HCT116 (cell line): ENCODE measurements around the gene DENND2D. TPM values are rescaled to one million over a fixed set of nuclear protein-coding genes. Genes with fewer than 3 reads are reported as not detected.

Source experiments
- ATAC-seq: fragments of 200-7000 bp; cut with Tn5 transposase; 2 replicates; pipeline ENCODE4 v1.9.1; 2020; ENCODE audit warnings: mild to moderate bottlenecking, moderate library complexity
- BruUV-seq: library from RNA; stranded (reverse); fragments of 400-500 nt; replicated peaks from 2 replicates; lab custom pipeline; 2021; lab: Mats Ljungman, UMichigan
- CTCF ChIA-PET: fragments of 300-600 bp; sonication (Branson Sonifier 250); formaldehyde crosslinking; loops from one replicate; lab custom pipeline; 2021; ENCODE audit warnings: antibody characterized with exemption; lab: Charles Lee
- POLR2A ChIA-PET: fragments of 300-600, 350-600 bp; sonication (Branson Sonifier 250); formaldehyde crosslinking; loops from one replicate; lab custom pipeline; 2021; ENCODE audit warnings: antibody characterized with exemption; lab: Charles Lee
- RAD21 ChIA-PET, 2 experiments: fragments of 300-600 bp; sonication (Branson Sonifier 250); formaldehyde crosslinking; loops; one replicate each; lab custom pipeline; 2023; ENCODE audit warnings: low total read pairs in 2 of 2; ENCODE audit not compliant: uncharacterized antibody in 2 of 2, unreplicated experiment in 2 of 2, low non-redundant PET in 1 of 2; lab: Charles Lee
- DNase-seq: peaks from one replicate; pipeline ENCODE4 v3.0.0-alpha.2; 2010; ENCODE audit warnings: low read depth, low spot score
- H2AFZ ChIP-seq: fragments of 200-600 bp; shearing (Covaris generic), sonication (generic); 2 replicates; pipeline ENCODE4 v1.6.1; 2017; ENCODE audit warnings: low read depth, mixed run types, mixed read lengths, antibody characterized with exemption, low read length; ENCODE audit not compliant: poor library complexity, severe bottlenecking
- H3K27ac ChIP-seq: 2 replicates; pipeline ENCODE4 v1.5.1; 2012; ENCODE audit warnings: low read depth, low read length
- H3K27me3 ChIP-seq: fragments of 200-600 bp; sonication (generic); 2 replicates; pipeline ENCODE4 v1.6.1; 2016; ENCODE audit warnings: mixed run types, low read length, mixed read lengths; ENCODE audit not compliant: insufficient read depth
- H3K36me3 ChIP-seq, 2 experiments: fragments of 200-500 bp in 1 of 2; fragments of 200-600 bp in 1 of 2; sonication (Bioruptor generic) in 1 of 2; sonication (generic) in 1 of 2; 2 replicates each; pipeline versions ENCODE4 v1.5.1 to v1.6.1; 2014 to 2016; ENCODE audit warnings: low read length in 2 of 2, inconsistent platforms in 1 of 2, mixed read lengths in 1 of 2, mixed run types in 1 of 2; ENCODE audit not compliant: insufficient read depth in 2 of 2, control insufficient read depth in 1 of 2
- H3K4me1 ChIP-seq, 2 experiments: fragments of 200-600 bp in 1 of 2; sonication (generic) in 1 of 2; 2 replicates each; pipeline versions ENCODE4 v1.5.1 to v1.6.1; 2012 to 2017; ENCODE audit warnings: low read length in 2 of 2, inconsistent platforms in 1 of 2, mild to moderate bottlenecking in 1 of 2, mixed read lengths in 1 of 2, mixed run types in 1 of 2, moderate library complexity in 1 of 2; ENCODE audit not compliant: insufficient read depth in 2 of 2, control insufficient read depth in 1 of 2
- H3K4me2 ChIP-seq: fragments of 200-600 bp; sonication (generic); 2 replicates; pipeline ENCODE4 v1.6.1; 2017; ENCODE audit warnings: mixed run types, low read length, mixed read lengths
- H3K4me3 ChIP-seq, 2 experiments: fragments of 200-600 bp in 1 of 2; sonication (generic) in 1 of 2; replicated peaks in 1 of 2; 2 replicates each; pipeline ENCODE4 v1.5.1; 2011 to 2016; ENCODE audit warnings: low read length in 2 of 2, control low read depth in 1 of 2, low read depth in 1 of 2, mild to moderate bottlenecking in 1 of 2, mixed read lengths in 1 of 2, mixed run types in 1 of 2
- H3K79me2 ChIP-seq: fragments of 200-600 bp; sonication (generic); 2 replicates; pipeline ENCODE4 v1.6.1; 2017; ENCODE audit warnings: mild to moderate bottlenecking, mixed run types, low read length, moderate library complexity, mixed read lengths; ENCODE audit not compliant: insufficient read depth
- H3K9ac ChIP-seq: fragments of 200-600 bp; sonication (generic); 2 replicates; pipeline ENCODE4 v1.6.1; 2016; ENCODE audit warnings: low read length, mixed read lengths
- H3K9me2 ChIP-seq: fragments of 200-600 bp; sonication (generic), shearing (Covaris generic); 2 replicates; pipeline ENCODE4 v1.6.1; 2017; ENCODE audit warnings: mixed run types, mild to moderate bottlenecking, moderate library complexity; ENCODE audit not compliant: insufficient read depth
- H3K9me3 ChIP-seq, 2 experiments: fragments of 200-500 bp in 1 of 2; fragments of 200-600 bp in 1 of 2; sonication (Bioruptor generic) in 1 of 2; sonication (generic) in 1 of 2; 2 replicates each; pipeline ENCODE4 v1.6.1; 2014 to 2017; ENCODE audit warnings: low read length in 2 of 2, mixed read lengths in 2 of 2, inconsistent platforms in 1 of 2, low read depth in 1 of 2, mild to moderate bottlenecking in 1 of 2, mixed run types in 1 of 2, moderate library complexity in 1 of 2; ENCODE audit not compliant: control insufficient read depth in 1 of 2, insufficient read depth in 1 of 2
- H4K20me1 ChIP-seq: fragments of 200-600 bp; sonication (generic), shearing (Covaris generic); 2 replicates; pipeline ENCODE4 v1.6.1; 2017; ENCODE audit warnings: mixed run types, mild to moderate bottlenecking, moderate library complexity; ENCODE audit not compliant: insufficient read depth
- ATF3 ChIP-seq: IDR thresholded peaks from 2 replicates; pipeline ENCODE4 v1.6.1; 2012
- CBX3 ChIP-seq: IDR thresholded peaks from 2 replicates; pipeline ENCODE4 v1.6.1; 2012; ENCODE audit warnings: low read depth
- CTCF ChIP-seq, 3 experiments: fragments of 200-600 bp in 1 of 3; sonication (generic) in 1 of 3; IDR thresholded peaks in 2 of 3; conservative IDR thresholded peaks in 1 of 3; 2 replicates each; pipeline ENCODE4 v1.5.1; 2012 to 2017; ENCODE audit warnings: low read depth in 2 of 3, low read length in 2 of 3, antibody characterized with exemption in 1 of 3, borderline replicate concordance in 1 of 3, control low read depth in 1 of 3, mild to moderate bottlenecking in 1 of 3, mixed read lengths in 1 of 3, mixed run types in 1 of 3, moderate library complexity in 1 of 3; ENCODE audit not compliant: insufficient read depth in 1 of 3
- EGR1 ChIP-seq: IDR thresholded peaks from 2 replicates; pipeline ENCODE4 v1.6.1; 2012; ENCODE audit warnings: low read depth
- ELF1 ChIP-seq: IDR thresholded peaks from 2 replicates; pipeline ENCODE4 v1.6.1; 2012; ENCODE audit warnings: low read depth, borderline replicate concordance
- EZH2 ChIP-seq: fragments of 200-600 bp; sonication (generic); IDR thresholded peaks from 2 replicates; pipeline ENCODE4 v1.6.1; 2017; ENCODE audit warnings: antibody characterized with exemption, mixed run types
- EZH2phosphoT487 ChIP-seq: fragments of 200-600 bp; IDR thresholded peaks from 2 replicates; pipeline ENCODE4 v1.6.1; 2018; ENCODE audit warnings: antibody characterized with exemption, borderline replicate concordance
- FOSL1 ChIP-seq: IDR thresholded peaks from 2 replicates; pipeline ENCODE4 v1.6.1; 2012; ENCODE audit warnings: low read depth
- JUND ChIP-seq: IDR thresholded peaks from 2 replicates; pipeline ENCODE4 v1.6.1; 2012
- POLR2AphosphoS5 ChIP-seq: IDR thresholded peaks from 2 replicates; pipeline ENCODE4 v1.6.1; 2011; ENCODE audit warnings: mild to moderate bottlenecking, low read depth, low read length, moderate library complexity
- RAD21 ChIP-seq: IDR thresholded peaks from 2 replicates; pipeline ENCODE4 v1.6.1; 2012; ENCODE audit warnings: low read depth, mild to moderate bottlenecking
- REST ChIP-seq: IDR thresholded peaks from 2 replicates; pipeline ENCODE4 v1.6.1; 2012; ENCODE audit warnings: low read depth
- SIN3A ChIP-seq: IDR thresholded peaks from 2 replicates; pipeline ENCODE4 v1.6.1; 2012; ENCODE audit warnings: low read depth
- SP1 ChIP-seq: IDR thresholded peaks from 2 replicates; pipeline ENCODE4 v1.6.1; 2012; ENCODE audit warnings: low read depth
- SRF ChIP-seq: IDR thresholded peaks from 2 replicates; pipeline ENCODE4 v1.6.1; 2012; ENCODE audit warnings: low read depth
- TCF7L2 ChIP-seq: IDR thresholded peaks from 2 replicates; pipeline ENCODE4 v1.7.0; 2011; ENCODE audit warnings: borderline replicate concordance, inconsistent platforms; ENCODE audit not compliant: insufficient read depth, insufficient read length; ENCODE audit errors: extremely low read depth
- YY1 ChIP-seq: IDR thresholded peaks from 2 replicates; pipeline ENCODE4 v1.6.1; 2011; ENCODE audit warnings: low read length, low read depth, moderate library complexity, mild to moderate bottlenecking; ENCODE audit not compliant: insufficient replicate concordance; ENCODE audit errors: extremely low read depth
- ZFX ChIP-seq: fragments of 450-650 bp; IDR thresholded peaks from 2 replicates; pipeline ENCODE4 v1.6.1; 2017
- intact Hi-C: fragments of 100-400 bp; cut with micrococcal nuclease; formaldehyde crosslinking; loops from 2 replicates; pipeline ENCODE4 v1.10.0; 2022
- total RNA-seq: library from RNA; stranded (reverse); gene quantifications from one replicate; pipeline ENCODE4 v1.2.1, GENCODE V29; 2021; ENCODE audit not compliant: unreplicated experiment

Gene DENND2D
- total RNA-seq, 1 experiment from 2014 or later: 31.9 TPM

- peaks cover 0 to 2% of the 10 kb centered on the region in 2 experiments; a peak in 1 of 4 replicates for H3K4me1 ChIP-seq
- H3K27me3 ChIP-seq: no peaks in the 10 kb centered on the region
- H3K36me3 ChIP-seq: no peaks in the 10 kb centered on the region
- H3K4me2 ChIP-seq: no peak overlapping the region
- ATAC-seq (no peak), DNase-seq (no peak)
- no peaks in the 10 kb centered on the region for H3K79me2 ChIP-seq
- TF ChIP-seq JUND (no peak), FOSL1 (no peak), EGR1 (no peak), CTCF (IDR thresholded peaks at IDR 0.05 in 2 of 3, conservative IDR thresholded peaks at IDR 0.05 in 1 of 3; ENCODE audit: borderline replicate concordance in 1 of 3, insufficient read depth in 1 of 3, low read depth in 2 of 3, low read length in 2 of 3) (no peak), CBX3 (no peak), RAD21 (no peak), YY1 (no peak), ELF1 (no peak), SIN3A (no peak), TCF7L2 (no peak), ZFX (no peak), EZH2 (no peak), POLR2AphosphoS5 (no peak), SP1 (no peak), ATF3 (no peak), SRF (no peak), REST (no peak), EZH2phosphoT487 (no peak)
- ChIA-PET POLR2A (no interaction called here), RAD21 (no interaction called here), CTCF (no interaction called here)
- no peaks in the 10 kb centered on the region for H3K9me2 ChIP-seq
- H3K4me3 ChIP-seq: no peak overlapping the region
- no peak overlapping the region for H3K27ac ChIP-seq
- H3K9ac ChIP-seq: no peak overlapping the region
- no peaks in the 10 kb centered on the region for H3K9me3 ChIP-seq
- H2AFZ ChIP-seq: no peak overlapping the region
- intact Hi-C loops: no loop called here
- BruUV-seq: no TSS peak
- no peaks in the 10 kb centered on the region for H4K20me1 ChIP-seq
Observed at GRCh38 chr1:111213412-111213811, 13.0 kb upstream of the DENND2D start.
